Endothelial cell of umbilical vein (primary cell): ENCODE measurements around the gene SLC25A41. TPM values are rescaled to one million over a fixed set of nuclear protein-coding genes. Genes with fewer than 3 reads are reported as not detected.

Experiments
- BruUV-seq: library from RNA; stranded (reverse); fragments of 400-500 nt; replicated peaks from 2 replicates; lab custom pipeline; 2021; lab: Mats Ljungman, UMichigan
- CTCF ChIA-PET: fragments of 300-600, 350-600 bp; sonication (Branson Sonifier 250); formaldehyde crosslinking; loops from one replicate; lab custom pipeline; 2021; ENCODE audit warnings: antibody characterized with exemption, inconsistent platforms; lab: Charles Lee
- POLR2A ChIA-PET: fragments of 300-600, 350-600 bp; sonication (Branson Sonifier 250); formaldehyde crosslinking; loops from one replicate; lab custom pipeline; 2021; ENCODE audit warnings: antibody characterized with exemption, inconsistent platforms; lab: Charles Lee
- DNase-seq: peaks from one replicate; pipeline ENCODE4 v3.0.0-alpha.2; 2011; ENCODE audit warnings: low read depth, low spot score
- FAIRE-seq: peaks from 2 replicates; lab custom pipeline; 2011; peaks lifted over from hg19 to GRCh38; lab: Jason Lieb, UNC
- H2AFZ ChIP-seq: 2 replicates; pipeline ENCODE4 v1.6.0; 2012; ENCODE audit warnings: low read depth, low read length, control low read depth, inconsistent platforms
- H3K27ac ChIP-seq: 2 replicates; pipeline ENCODE4 v1.5.1; 2011; ENCODE audit warnings: low read depth, mild to moderate bottlenecking, control low read depth, low read length, moderate library complexity; ENCODE audit not compliant: insufficient read depth
- H3K27me3 ChIP-seq, 2 experiments: 2 replicates each; pipeline versions ENCODE4 v1.6.0 to v1.6.1; 2011; ENCODE audit warnings: low read length in 2 of 2, mixed read lengths in 1 of 2; ENCODE audit not compliant: control insufficient read depth in 2 of 2, insufficient read depth in 2 of 2
- H3K36me3 ChIP-seq, 2 experiments: 2 replicates in 1 of 2; 3 replicates in 1 of 2; pipeline ENCODE4 v1.5.1; 2011; ENCODE audit warnings: low read length in 2 of 2, mild to moderate bottlenecking in 1 of 2, moderate library complexity in 1 of 2; ENCODE audit not compliant: control insufficient read depth in 2 of 2, insufficient read depth in 2 of 2; ENCODE audit errors: extremely low read depth in 1 of 2
- H3K4me1 ChIP-seq: 3 replicates; pipeline ENCODE4 v1.5.1; 2011; ENCODE audit warnings: mild to moderate bottlenecking, low read length; ENCODE audit not compliant: control insufficient read depth, insufficient read depth; ENCODE audit errors: extremely low read depth
- H3K4me2 ChIP-seq: 2 replicates; pipeline ENCODE4 v1.6.1; 2011; ENCODE audit warnings: low read length, control low read depth, mixed read lengths; ENCODE audit not compliant: insufficient read depth
- H3K4me3 ChIP-seq, 3 experiments: fragments of 200-600 bp in 1 of 3; sonication (generic), shearing (Covaris generic) in 1 of 3; replicated peaks in 1 of 3; 2 replicates each; pipeline ENCODE4 v1.5.1; 2011 to 2016; ENCODE audit warnings: control low read depth in 3 of 3, low read length in 3 of 3, mild to moderate bottlenecking in 2 of 3, inconsistent platforms in 1 of 3, low read depth in 1 of 3, moderate library complexity in 1 of 3; ENCODE audit not compliant: insufficient read depth in 1 of 3
- H3K79me2 ChIP-seq: 2 replicates; pipeline ENCODE4 v1.6.0; 2012; ENCODE audit warnings: low read length, inconsistent platforms; ENCODE audit not compliant: control insufficient read depth, insufficient read depth
- H3K9ac ChIP-seq: replicated peaks from 2 replicates; pipeline ENCODE3; 2011; ENCODE audit warnings: low read length, control low read depth; ENCODE audit not compliant: insufficient read depth; ENCODE audit errors: extremely low read depth
- H3K9me1 ChIP-seq: replicated peaks from 3 replicates; pipeline ENCODE4 v1.6.0; 2011; ENCODE audit warnings: mild to moderate bottlenecking, low read length; ENCODE audit not compliant: control insufficient read depth, insufficient read depth; ENCODE audit errors: extremely low read depth
- H3K9me3 ChIP-seq: replicated peaks from 2 replicates; pipeline ENCODE4 v1.5.1; 2012; ENCODE audit warnings: low read length, inconsistent platforms; ENCODE audit not compliant: control insufficient read depth, insufficient read depth
- H4K20me1 ChIP-seq: replicated peaks from 2 replicates; pipeline ENCODE3; 2011; ENCODE audit warnings: mild to moderate bottlenecking, low read length; ENCODE audit not compliant: control insufficient read depth, insufficient read depth; ENCODE audit errors: extremely low read depth
- EZH2 ChIP-seq: IDR thresholded peaks from 2 replicates; pipeline ENCODE4 v1.6.1; 2012; ENCODE audit warnings: borderline replicate concordance, low read depth, mild to moderate bottlenecking, moderate library complexity, low read length, inconsistent platforms; ENCODE audit not compliant: severe bottlenecking
- FOS ChIP-seq: IDR thresholded peaks from 2 replicates; pipeline ENCODE4 v1.6.1; 2011; ENCODE audit warnings: mild to moderate bottlenecking, low read length, moderate library complexity, borderline replicate concordance; ENCODE audit not compliant: insufficient read depth
- GATA2 ChIP-seq: IDR thresholded peaks from 2 replicates; pipeline ENCODE4 v1.7.0; 2011; ENCODE audit warnings: low read depth, mild to moderate bottlenecking, moderate library complexity, mixed read lengths, low read length; ENCODE audit not compliant: insufficient read length, insufficient read depth
- JUN ChIP-seq: IDR thresholded peaks from 2 replicates; pipeline ENCODE4 v1.6.1; 2011; ENCODE audit warnings: borderline replicate concordance, low read depth; ENCODE audit not compliant: insufficient read length, insufficient read depth
- MYC ChIP-seq: IDR thresholded peaks from one replicate; pipeline ENCODE4 v1.6.1; 2011; ENCODE audit warnings: mild to moderate bottlenecking, low read depth, low read length
- POLR2A ChIP-seq: IDR thresholded peaks from 2 replicates; pipeline ENCODE4 v1.6.1; 2012; ENCODE audit warnings: low read depth, mild to moderate bottlenecking, control low read depth, low read length
- POLR2AphosphoS5 ChIP-seq: IDR thresholded peaks from 2 replicates; pipeline ENCODE4 v1.6.1; 2012; ENCODE audit warnings: low read depth, mild to moderate bottlenecking, control low read depth, low read length, moderate library complexity; ENCODE audit not compliant: insufficient read depth
- dilution Hi-C: fragments of 300-500 bp; cut with MboI; formaldehyde crosslinking; loops from one replicate; pipeline ENCODE4 v1.15.0; 2019; ENCODE audit warnings: low sequenced_read_pairs; ENCODE audit not compliant: extremely low pct_ligation_motif_present
- intact Hi-C: fragments of 100-400 bp; cut with micrococcal nuclease; formaldehyde crosslinking; loops from one replicate; pipeline ENCODE4 v1.10.0; 2022
- polyA plus RNA-seq, 4 experiments: library from polyadenylated mRNA; depleted of rRNA in 3 of 4; stranded (reverse) in 3 of 4; unstranded in 1 of 4; fragments of >200 nt; gene quantifications; 2 replicates each; pipeline versions ENCODE4 v1.2.1 to v1.2.3, GENCODE V29; 2011 to 2012; ENCODE audit warnings: missing spikeins in 1 of 4
- total RNA-seq: library from RNA; stranded (reverse); gene quantifications from 2 replicates; pipeline ENCODE4 v1.2.3, GENCODE V29; 2021
- TF ChIP-seq, protein P1 (sequence below): IDR thresholded peaks from 2 replicates; pipeline ENCODE4 v1.6.1; 2011; ENCODE audit not compliant: insufficient read depth, insufficient read length
- TF ChIP-seq, protein P2 (sequence below), 2 donors: IDR thresholded peaks; 1 replicate in 1 of 2; 2 replicates in 1 of 2; pipeline ENCODE4 v1.5.1; 2011; ENCODE audit warnings: low read length in 2 of 2, mild to moderate bottlenecking in 2 of 2, moderate library complexity in 2 of 2, control low read depth in 1 of 2, inconsistent platforms in 1 of 2, low read depth in 1 of 2; ENCODE audit not compliant: insufficient read depth in 1 of 2; ENCODE audit errors: extremely low read depth in 1 of 2

The SLC25A41 gene
- total and polyA plus RNA-seq, 2 donors (not counting 3 experiments of a cell fraction or from before 2014, with no cell fraction given), result 0.21 TPM; not detected in 1

GRCh38 chr19:6393074-6393982 is 40.2 kb downstream of the SLC25A41 start, which contains the start of gene GTF2F1:
GTF2F1 (minus strand) TSS chr19:6393164; CDS start chr19:6392995, 169 bp downstream.
- peak; percentile 98 for FAIRE-seq
- peak; percentile 92 for DNase-seq
- intact Hi-C loops (loop anchor here (1.0 to 2.0 kb wide), 3 partner anchors 20 to 469 kb away; no protein-coding TSS in a partner anchor), dilution Hi-C loops (no loop called here)
- no peaks in the 10 kb centered on the region for H4K20me1 ChIP-seq
- H3K4me3 ChIP-seq, result peak within 1 kb of the TSS; percentile 42 to 77 (median 74)
- peak within 1 kb of the TSS; percentile 96 for H2AFZ ChIP-seq
- peak within 1 kb of the TSS; percentile 77 for H3K27ac ChIP-seq
- peaks cover 7% of the 10 kb centered on the region for H3K4me1 ChIP-seq
- TF ChIP-seq POLR2A (peak; percentile 75), EZH2 (no peak), GATA2 (no peak), MYC (no peak), JUN (no peak), FOS (no peak), POLR2AphosphoS5 (peak; percentile 75)
- TF ChIP-seq, protein P1, sequence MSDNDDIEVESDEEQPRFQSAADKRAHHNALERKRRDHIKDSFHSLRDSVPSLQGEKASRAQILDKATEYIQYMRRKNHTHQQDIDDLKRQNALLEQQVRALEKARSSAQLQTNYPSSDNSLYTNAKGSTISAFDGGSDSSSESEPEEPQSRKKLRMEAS, result peak; percentile 24
- TF ChIP-seq, protein P2, sequence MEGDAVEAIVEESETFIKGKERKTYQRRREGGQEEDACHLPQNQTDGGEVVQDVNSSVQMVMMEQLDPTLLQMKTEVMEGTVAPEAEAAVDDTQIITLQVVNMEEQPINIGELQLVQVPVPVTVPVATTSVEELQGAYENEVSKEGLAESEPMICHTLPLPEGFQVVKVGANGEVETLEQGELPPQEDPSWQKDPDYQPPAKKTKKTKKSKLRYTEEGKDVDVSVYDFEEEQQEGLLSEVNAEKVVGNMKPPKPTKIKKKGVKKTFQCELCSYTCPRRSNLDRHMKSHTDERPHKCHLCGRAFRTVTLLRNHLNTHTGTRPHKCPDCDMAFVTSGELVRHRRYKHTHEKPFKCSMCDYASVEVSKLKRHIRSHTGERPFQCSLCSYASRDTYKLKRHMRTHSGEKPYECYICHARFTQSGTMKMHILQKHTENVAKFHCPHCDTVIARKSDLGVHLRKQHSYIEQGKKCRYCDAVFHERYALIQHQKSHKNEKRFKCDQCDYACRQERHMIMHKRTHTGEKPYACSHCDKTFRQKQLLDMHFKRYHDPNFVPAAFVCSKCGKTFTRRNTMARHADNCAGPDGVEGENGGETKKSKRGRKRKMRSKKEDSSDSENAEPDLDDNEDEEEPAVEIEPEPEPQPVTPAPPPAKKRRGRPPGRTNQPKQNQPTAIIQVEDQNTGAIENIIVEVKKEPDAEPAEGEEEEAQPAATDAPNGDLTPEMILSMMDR (IDR thresholded peaks at IDR 0.05; ENCODE audit: extremely low read depth in 1 of 2, insufficient read depth in 1 of 2, low read depth in 1 of 2, low read length in 2 of 2), result peak in 1 of 2 donors; percentile 9
- CTCF ChIA-PET, result interaction anchor here (1.0 to 2.0 kb wide), 2 partner anchors 10 to 25 kb away, joined by 4 to 6 read pairs; no protein-coding TSS in a partner anchor
- peak within 1 kb of the TSS; percentile 84 for H3K9ac ChIP-seq
- peaks cover 0 to 9% of the 10 kb centered on the region in 2 experiments for H3K36me3 ChIP-seq
- TSS peak; percentile 49 for BruUV-seq
- no peaks in the 10 kb centered on the region for H3K27me3 ChIP-seq
- peaks cover 18% of the 10 kb centered on the region for H3K79me2 ChIP-seq
- no peaks in the 10 kb centered on the region for H3K9me1 ChIP-seq
- POLR2A ChIA-PET, result no interaction called here
- H3K4me2 ChIP-seq, result peak within 1 kb of the TSS; percentile 70
- no peaks in the 10 kb centered on the region for H3K9me3 ChIP-seq
